Adrenal gland (tissue), 5 donors: Measurements from ENCODE around the gene CABCOCO1.

Experiments used
- CTCF ChIP-seq, 6 experiments: fragments of 450-650 bp in 4 of 6; fragments of 200-600 bp in 2 of 6; sonication (generic) in 1 of 6; IDR thresholded peaks; 1 replicate in 5 of 6; 2 replicates in 1 of 6; pipeline versions ENCODE4 v1.5.1 to v1.8.0; 2016 to 2021; ENCODE audit warnings: antibody characterized with exemption in 6 of 6, mild to moderate bottlenecking in 2 of 6, moderate library complexity in 1 of 6
- POLR2A ChIP-seq, 2 donors: fragments of 450-650 bp; IDR thresholded peaks; one replicate each; pipeline ENCODE4 v1.6.1; 2017; ENCODE audit warnings: antibody characterized with exemption in 2 of 2, mild to moderate bottlenecking in 2 of 2, moderate library complexity in 1 of 2
- donor health status: DM: no; HTN: no; CAD: no.

GRCh38 chr10:61640856-61641255 lies 21.9 kb upstream of the CABCOCO1 start:
- TF ChIP-seq CTCF (IDR thresholded peaks at IDR 0.05): no peak
- TF ChIP-seq POLR2A (IDR thresholded peaks at IDR 0.05): no peak
